Testis (tissue), 3 donors: ENCODE results near the gene ZNF579. TPM values are rescaled to one million over a fixed set of nuclear protein-coding genes. Genes with fewer than 3 reads are reported as not detected.

Source experiments
- DNase-seq: peaks from one replicate; pipeline ENCODE4 v3.0.0-alpha.2; 2019
- H3K27ac ChIP-seq, 2 donors: fragments of 200-600 bp; sonication (generic); one replicate each; pipeline ENCODE4 v1.5.1; 2019
- H3K27me3 ChIP-seq: fragments of 200-600 bp; sonication (generic); one replicate; pipeline ENCODE4 v1.5.1; 2019
- H3K36me3 ChIP-seq: fragments of 200-600 bp; sonication (generic); one replicate; pipeline ENCODE4 v1.5.1; 2017; ENCODE audit warnings: low read depth; ENCODE audit errors: missing control alignments
- H3K4me1 ChIP-seq: fragments of 200-600 bp; sonication (generic); one replicate; pipeline ENCODE4 v1.5.1; 2019
- H3K4me3 ChIP-seq, 2 donors: fragments of 200-600 bp; sonication (generic); one replicate each; pipeline ENCODE4 v1.5.1; 2017 to 2019
- H3K9me3 ChIP-seq: fragments of 200-600 bp; sonication (generic); one replicate; pipeline ENCODE4 v1.5.1; 2017
- CTCF ChIP-seq, 3 experiments: fragments of 450-650 bp in 2 of 3; fragments of 200-600 bp in 1 of 3; sonication (generic) in 1 of 3; IDR thresholded peaks; one replicate each; pipeline ENCODE4 v1.5.1; 2016 to 2019; ENCODE audit warnings: antibody characterized with exemption in 3 of 3, mild to moderate bottlenecking in 2 of 3, moderate library complexity in 1 of 3
- POLR2A ChIP-seq: fragments of 450-650 bp; IDR thresholded peaks from one replicate; pipeline ENCODE4 v1.6.1; 2017; ENCODE audit warnings: antibody characterized with exemption, mild to moderate bottlenecking, moderate library complexity
- WGBS, 2 donors: methylation state at CpG; one replicate each; pipeline ENCODE4 v1.1.5; 2018; 5-methylcytosine and 5-hydroxymethylcytosine counted together
- intact Hi-C: fragments of 100-400 bp; cut with DNase I; formaldehyde crosslinking; loops from one replicate; pipeline ENCODE4 v1.15.1; 2023; ENCODE audit warnings: low total_unique reads
- polyA plus RNA-seq: library from polyadenylated mRNA; stranded (reverse); fragments of 350-450 nt; fragmentation: Illumina TruSeq; extraction: RNeasy Lipid Tissue Mini Kit (QIAGEN cat#74804); gene quantifications from one replicate; pipeline ENCODE4 v1.2.3, GENCODE V29; 2014; ENCODE audit warnings: low read depth, low replicate concordance; ENCODE audit not compliant: insufficient read depth
- total RNA-seq, 2 donors: library from RNA; depleted of rRNA; stranded (reverse); fragments of >200 nt; gene quantifications; one replicate each; pipeline ENCODE4 v1.2.3, GENCODE V29; 2016

ZNF579 gene
- total and polyA plus RNA-seq, 3 donors from 2014 or later, result 4.0 to 7.2 (median 4.3) TPM

GRCh38 chr19:55544776-55545439, 35.7 kb downstream of the ZNF579 start:
- no peak for TF ChIP-seq POLR2A
- no peak for TF ChIP-seq CTCF (IDR thresholded peaks at IDR 0.05)
- H3K9me3 ChIP-seq, result no peaks in the 10 kb centered on the region
- H3K4me3 ChIP-seq, result no peak overlapping the region
- no peak overlapping the region for H3K27ac ChIP-seq
- no peaks in the 10 kb centered on the region for H3K27me3 ChIP-seq
- no peaks in the 10 kb centered on the region for H3K36me3 ChIP-seq
- DNase-seq, result no peak
- intact Hi-C loops, result no loop called here
- H3K4me1 ChIP-seq, result no peaks in the 10 kb centered on the region
- WGBS, 2 donors, result 74% methylated on average over 13 to 23 of the region's 23 CpGs

GRCh38 chr19:55544014-55544413, 36.6 kb downstream of the ZNF579 start:
- Histone ChIP-seq H3K27me3 (no peaks in the 10 kb centered on the region), H3K4me1 (no peaks in the 10 kb centered on the region), H3K36me3 (no peaks in the 10 kb centered on the region), H3K4me3 (no peak overlapping the region), H3K27ac (no peak overlapping the region), H3K9me3 (no peaks in the 10 kb centered on the region)
- DNase-seq, result no peak
- intact Hi-C loops, result no loop called here
- TF ChIP-seq CTCF (IDR thresholded peaks at IDR 0.05) (no peak), POLR2A (no peak)
- 87 to 90% methylated on average over 11 to 15 of the region's 15 CpGs for WGBS, 2 donors

GRCh38 chr19:55543567-55543966, 37.1 kb downstream of the ZNF579 start:
- intact Hi-C loops, result no loop called here

GRCh38 chr19:55542292-55542855, 38.3 kb downstream of the ZNF579 start:
- H3K27me3 ChIP-seq, result no peaks in the 10 kb centered on the region
- intact Hi-C loops, result no loop called here
- DNase-seq, result no peak
- 90 to 92% methylated on average over 7 of the region's 7 CpGs for WGBS, 2 donors
- no peak overlapping the region for H3K27ac ChIP-seq
- no peaks in the 10 kb centered on the region for H3K9me3 ChIP-seq
- H3K4me3 ChIP-seq, result no peak overlapping the region
- no peaks in the 10 kb centered on the region for H3K36me3 ChIP-seq
- TF ChIP-seq CTCF (IDR thresholded peaks at IDR 0.05) (no peak), POLR2A (no peak)
- no peaks in the 10 kb centered on the region for H3K4me1 ChIP-seq

More at GRCh38 chr19:55543567-55543966, 37.1 kb downstream of the ZNF579 start:
- DNase-seq, result no peak
- WGBS, 2 donors, result 72 to 83% methylated on average over 5 of the region's 5 CpGs
- Histone ChIP-seq H3K4me1 (no peaks in the 10 kb centered on the region), H3K27me3 (no peaks in the 10 kb centered on the region), H3K36me3 (no peaks in the 10 kb centered on the region), H3K27ac (no peak overlapping the region), H3K4me3 (no peak overlapping the region), H3K9me3 (no peaks in the 10 kb centered on the region)
- TF ChIP-seq POLR2A (no peak), CTCF (IDR thresholded peaks at IDR 0.05) (no peak)

- DNase-seq, result no peak
- no peaks in the 10 kb centered on the region for H3K4me1 ChIP-seq
- intact Hi-C loops, result no loop called here
- H3K36me3 ChIP-seq, result no peaks in the 10 kb centered on the region
- H3K9me3 ChIP-seq, result no peaks in the 10 kb centered on the region
- TF ChIP-seq POLR2A (no peak), CTCF (IDR thresholded peaks at IDR 0.05) (no peak)
- H3K27me3 ChIP-seq, result no peaks in the 10 kb centered on the region
- H3K27ac ChIP-seq, result no peak overlapping the region
- H3K4me3 ChIP-seq, result no peak overlapping the region
- WGBS, 2 donors, result 79 to 89% methylated on average over 11 to 19 of the region's 19 CpGs
Observed at GRCh38 chr19:55541091-55541490, 39.6 kb downstream of the ZNF579 start.
